Mesendoderm (in vitro differentiated cells): ENCODE data around the gene SPOCK1.

Experiments
- DNase-seq: peaks from one replicate; pipeline ENCODE4 v3.0.0; 2013
- H2AK5ac ChIP-seq: 2 replicates; pipeline ENCODE4 v1.6.1; 2013; ENCODE audit warnings: low read length, inconsistent platforms
- H2BK120ac ChIP-seq: 2 replicates; pipeline ENCODE4 v1.6.1; 2013; ENCODE audit warnings: low read depth, mild to moderate bottlenecking, low read length, moderate library complexity, mixed read lengths
- H2BK15ac ChIP-seq: replicated peaks from 2 replicates; pipeline ENCODE4 v1.6.1; 2013; ENCODE audit warnings: low read depth, mild to moderate bottlenecking, moderate library complexity
- H2BK5ac ChIP-seq: 2 replicates; pipeline ENCODE4 v1.6.1; 2013; ENCODE audit warnings: low read length, inconsistent platforms
- H3K18ac ChIP-seq: 2 replicates; pipeline ENCODE4 v1.6.1; 2013; ENCODE audit warnings: mild to moderate bottlenecking, low read length, mixed read lengths
- H3K23ac ChIP-seq: one replicate; pipeline ENCODE4 v1.6.1; 2013; ENCODE audit warnings: low read length
- H3K27ac ChIP-seq: 2 replicates; pipeline ENCODE4 v1.5.1; 2013; ENCODE audit warnings: low read depth, mild to moderate bottlenecking, inconsistent platforms, low read length, moderate library complexity
- H3K27me3 ChIP-seq: 2 replicates; pipeline ENCODE4 v1.6.1; 2013; ENCODE audit warnings: low read length, control low read depth, mild to moderate bottlenecking, inconsistent platforms; ENCODE audit not compliant: insufficient read depth, poor library complexity
- H3K36me3 ChIP-seq: 2 replicates; pipeline ENCODE4 v1.6.1; 2013; ENCODE audit warnings: low read length, inconsistent platforms; ENCODE audit not compliant: control insufficient read depth, insufficient read depth
- H3K4ac ChIP-seq: one replicate; pipeline ENCODE4 v1.6.1; 2013; ENCODE audit warnings: low read depth, mild to moderate bottlenecking, low read length, moderate library complexity
- H3K4me1 ChIP-seq: 2 replicates; pipeline ENCODE4 v1.6.1; 2013; ENCODE audit warnings: low read depth, low read length, inconsistent platforms; ENCODE audit not compliant: control insufficient read depth
- H3K4me2 ChIP-seq: 2 replicates; pipeline ENCODE4 v1.6.1; 2013; ENCODE audit warnings: low read length
- H3K4me3 ChIP-seq: 2 replicates; pipeline ENCODE4 v1.5.1; 2013; ENCODE audit warnings: mild to moderate bottlenecking, low read length
- H3K56ac ChIP-seq: one replicate; pipeline ENCODE4 v1.6.1; 2013; ENCODE audit warnings: low read length
- H3K79me1 ChIP-seq: 2 replicates; pipeline ENCODE4 v1.6.1; 2013; ENCODE audit warnings: low read length, inconsistent platforms
- H3K79me2 ChIP-seq: 2 replicates; pipeline ENCODE4 v1.6.1; 2013; ENCODE audit warnings: mild to moderate bottlenecking, low read length; ENCODE audit not compliant: control insufficient read depth, insufficient read depth
- H3K9ac ChIP-seq: 2 replicates; pipeline ENCODE4 v1.6.1; 2013; ENCODE audit warnings: low read length, inconsistent platforms
- H4K5ac ChIP-seq: one replicate; pipeline ENCODE4 v1.6.1; 2013; ENCODE audit warnings: low read length
- H4K8ac ChIP-seq: one replicate; pipeline ENCODE4 v1.6.1; 2013; ENCODE audit warnings: low read depth, mild to moderate bottlenecking, control low read depth, low read length, moderate library complexity
- WGBS: extraction: QIAGEN DNeasy Blood & Tissue Kit; methylation state at CpG from one replicate; pipeline ENCODE4 v1.1.7; 2013; ENCODE audit warnings: low lambda C conversion rate, missing lambda C conversion rate; ENCODE audit not compliant: insufficient coverage; ENCODE audit errors: extremely low coverage; 5-methylcytosine and 5-hydroxymethylcytosine counted together

Gene SPOCK1

GRCh38 chr5:137516961-137517360 is 17.8 kb upstream of the SPOCK1 start:
- Histone ChIP-seq H3K79me2 (no peaks in the 10 kb centered on the region), H2AK5ac (no peak overlapping the region), H2BK5ac (no peak overlapping the region), H3K79me1 (no peaks in the 10 kb centered on the region), H3K4me3 (no peak overlapping the region), H3K18ac (no peak overlapping the region), H3K27ac (no peak overlapping the region), H3K23ac (no peak overlapping the region), H3K4me2 (no peak overlapping the region), H3K56ac (no peak overlapping the region), H3K4ac (no peak overlapping the region), H4K8ac (no peak overlapping the region), H3K27me3 (no peaks in the 10 kb centered on the region), H3K9ac (no peak overlapping the region), H3K36me3 (no peaks in the 10 kb centered on the region), H3K4me1 (no peaks in the 10 kb centered on the region), H4K5ac (no peak overlapping the region), H2BK120ac (no peak overlapping the region), H2BK15ac (no peak overlapping the region)
- WGBS, result no CpG with 5 or more reads among the region's 5 CpGs
- no peak for DNase-seq

- Histone ChIP-seq H3K27ac (no peak overlapping the region), H3K23ac (no peak overlapping the region), H3K79me2 (no peaks in the 10 kb centered on the region), H3K9ac (no peak overlapping the region), H2AK5ac (no peak overlapping the region), H3K4me3 (no peak overlapping the region), H3K36me3 (no peaks in the 10 kb centered on the region), H4K8ac (no peak overlapping the region), H4K5ac (no peak overlapping the region), H3K27me3 (no peaks in the 10 kb centered on the region), H3K4ac (no peak overlapping the region), H2BK15ac (no peak overlapping the region), H2BK120ac (no peak overlapping the region), H3K4me1 (no peaks in the 10 kb centered on the region), H3K18ac (no peak overlapping the region), H3K4me2 (no peak overlapping the region), H2BK5ac (no peak overlapping the region), H3K79me1 (no peaks in the 10 kb centered on the region), H3K56ac (no peak overlapping the region)
- DNase-seq, result peak; percentile 25
- no CpG with 5 or more reads among the region's 7 CpGs for WGBS
Measured at GRCh38 chr5:137516251-137516797, 17.2 kb upstream of the SPOCK1 start.

- Histone ChIP-seq H3K23ac (no peak overlapping the region), H3K4ac (no peak overlapping the region), H4K5ac (no peak overlapping the region), H3K79me2 (no peaks in the 10 kb centered on the region), H2BK15ac (no peak overlapping the region), H2BK120ac (no peak overlapping the region), H3K4me1 (no peaks in the 10 kb centered on the region), H3K56ac (no peak overlapping the region), H3K27ac (no peak overlapping the region), H3K79me1 (no peaks in the 10 kb centered on the region), H3K9ac (no peak overlapping the region), H3K4me2 (no peak overlapping the region), H3K36me3 (no peaks in the 10 kb centered on the region), H3K18ac (no peak overlapping the region), H3K27me3 (no peaks in the 10 kb centered on the region), H3K4me3 (no peak overlapping the region), H2AK5ac (no peak overlapping the region), H4K8ac (no peak overlapping the region), H2BK5ac (no peak overlapping the region)
- WGBS, result no CpG with 5 or more reads among the region's 5 CpGs
- DNase-seq, result no peak
Measured at GRCh38 chr5:137515238-137515637, 16.1 kb upstream of the SPOCK1 start.

DNA sequence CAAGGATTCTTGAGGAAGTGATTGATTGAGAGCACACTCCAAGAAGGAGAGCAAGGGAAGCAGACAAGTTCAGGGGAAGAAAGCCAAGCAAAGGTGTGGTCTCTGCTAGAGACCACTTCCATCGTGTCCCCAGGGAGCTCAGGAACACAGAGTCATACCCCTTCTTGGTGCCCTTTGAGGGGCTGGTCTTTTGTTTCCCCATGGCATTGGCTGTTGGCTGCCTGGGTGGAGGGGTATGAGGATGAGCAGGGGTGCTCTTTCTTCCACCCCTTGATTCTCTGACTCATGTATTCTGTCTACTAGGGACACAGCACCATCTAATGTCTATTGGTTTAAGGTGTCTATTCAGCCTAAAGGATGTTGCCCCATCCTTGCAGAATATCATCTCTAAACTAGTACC is 11.5 kb upstream of the SPOCK1 start:
- no CpG with 5 or more reads among the region's 1 CpG for WGBS
- Histone ChIP-seq H3K4me2 (no peak overlapping the region), H3K27me3 (no peaks in the 10 kb centered on the region), H3K18ac (no peak overlapping the region), H3K4me3 (no peak overlapping the region), H3K9ac (no peak overlapping the region), H2BK120ac (no peak overlapping the region), H2BK15ac (no peak overlapping the region), H3K4ac (no peak overlapping the region), H3K27ac (no peak overlapping the region), H3K79me2 (no peaks in the 10 kb centered on the region), H3K36me3 (no peaks in the 10 kb centered on the region), H2BK5ac (no peak overlapping the region), H3K56ac (no peak overlapping the region), H2AK5ac (no peak overlapping the region), H3K23ac (no peak overlapping the region), H4K5ac (no peak overlapping the region), H3K4me1 (no peaks in the 10 kb centered on the region), H3K79me1 (no peaks in the 10 kb centered on the region), H4K8ac (no peak overlapping the region)
- no peak for DNase-seq

DNA sequence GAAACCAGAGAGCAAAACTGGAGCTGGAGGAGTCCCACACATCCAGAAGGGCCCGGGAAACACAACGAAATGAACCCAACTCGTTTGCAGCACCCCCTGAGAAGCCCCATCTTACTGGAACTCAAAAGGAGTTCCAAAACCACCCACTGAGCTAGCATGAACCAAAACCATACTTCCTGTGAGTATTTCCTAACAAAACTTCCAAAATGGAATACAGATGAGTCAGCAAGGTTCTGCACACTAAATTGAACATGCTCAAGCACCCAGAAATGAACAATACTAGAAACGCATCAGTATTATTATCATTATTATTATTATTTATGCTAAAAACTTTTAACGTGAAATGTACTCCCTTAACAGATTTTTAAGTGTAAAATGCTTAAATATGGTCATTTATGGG is 8.0 kb upstream of the SPOCK1 start:
- Histone ChIP-seq H3K56ac (no peak overlapping the region), H3K4me3 (no peak overlapping the region), H3K4me1 (no peaks in the 10 kb centered on the region), H4K5ac (no peak overlapping the region), H3K79me1 (no peaks in the 10 kb centered on the region), H2BK15ac (no peak overlapping the region), H3K36me3 (no peaks in the 10 kb centered on the region), H4K8ac (no peak overlapping the region), H2BK5ac (no peak overlapping the region), H3K23ac (no peak overlapping the region), H3K27ac (no peak overlapping the region), H3K18ac (no peak overlapping the region), H3K9ac (no peak overlapping the region), H3K27me3 (no peaks in the 10 kb centered on the region), H3K4ac (no peak overlapping the region), H3K79me2 (no peaks in the 10 kb centered on the region), H3K4me2 (no peak overlapping the region), H2BK120ac (no peak overlapping the region), H2AK5ac (no peak overlapping the region)
- no CpG with 5 or more reads among the region's 5 CpGs for WGBS
- no peak for DNase-seq

- Histone ChIP-seq H3K4ac (no peak overlapping the region), H3K27ac (no peak overlapping the region), H3K23ac (no peak overlapping the region), H3K79me2 (no peaks in the 10 kb centered on the region), H2AK5ac (no peak overlapping the region), H2BK120ac (no peak overlapping the region), H3K56ac (no peak overlapping the region), H3K18ac (no peak overlapping the region), H3K4me2 (no peak overlapping the region), H4K5ac (no peak overlapping the region), H2BK15ac (no peak overlapping the region), H4K8ac (no peak overlapping the region), H3K4me1 (no peaks in the 10 kb centered on the region), H3K27me3 (no peaks in the 10 kb centered on the region), H3K79me1 (no peaks in the 10 kb centered on the region), H2BK5ac (no peak overlapping the region), H3K9ac (no peak overlapping the region), H3K4me3 (no peak overlapping the region), H3K36me3 (no peaks in the 10 kb centered on the region)
- DNase-seq, result no peak
- no CpG with 5 or more reads among the region's 4 CpGs for WGBS
Measured at GRCh38 chr5:137506296-137506695, 7.2 kb upstream of the SPOCK1 start.
